ENCODE results near the gene MED14. TPM values are rescaled to one million over a fixed set of nuclear protein-coding genes. Genes with fewer than 3 reads are reported as not detected.
"Not testable (repeated sequence)": the region's sequence is repeated elsewhere in the genome, so short reads cannot be mapped to it uniquely, and the experiment has no call there.

MED14 gene
- total and polyA plus RNA-seq, 8 donors = 5.5 to 107 (median 49.4) TPM

- Histone ChIP-seq H3K4me1 (peaks cover 0 to 41% (median 22%) of the 10 kb centered on the region in 4 donors), H3K36me3 (no peaks in the 10 kb centered on the region), H3K9me3 (no peaks in the 10 kb centered on the region), H3K4me3 (peak overlapping the region; percentile 67 to 82 (median 72)), H3K27me3 (peaks cover 0 to 4% (median 0%) of the 10 kb centered on the region in 3 donors), H3K27ac (peak overlapping the region; percentile 95 to 98 (median 97))
- intact Hi-C loops (cut with DNase I; ENCODE audit: low total_unique reads) = no loop called here
- 0 to 4% (median 0%) methylated on average over 11 to 17 of the region's 17 CpGs for WGBS, 5 donors
- TF ChIP-seq EP300 (IDR thresholded peaks at IDR 0.05) (no peak), POLR2AphosphoS5 (IDR thresholded peaks at IDR 0.05) (no peak), POLR2A (IDR thresholded peaks at IDR 0.05) (no peak)
- TF ChIP-seq, protein P1, sequence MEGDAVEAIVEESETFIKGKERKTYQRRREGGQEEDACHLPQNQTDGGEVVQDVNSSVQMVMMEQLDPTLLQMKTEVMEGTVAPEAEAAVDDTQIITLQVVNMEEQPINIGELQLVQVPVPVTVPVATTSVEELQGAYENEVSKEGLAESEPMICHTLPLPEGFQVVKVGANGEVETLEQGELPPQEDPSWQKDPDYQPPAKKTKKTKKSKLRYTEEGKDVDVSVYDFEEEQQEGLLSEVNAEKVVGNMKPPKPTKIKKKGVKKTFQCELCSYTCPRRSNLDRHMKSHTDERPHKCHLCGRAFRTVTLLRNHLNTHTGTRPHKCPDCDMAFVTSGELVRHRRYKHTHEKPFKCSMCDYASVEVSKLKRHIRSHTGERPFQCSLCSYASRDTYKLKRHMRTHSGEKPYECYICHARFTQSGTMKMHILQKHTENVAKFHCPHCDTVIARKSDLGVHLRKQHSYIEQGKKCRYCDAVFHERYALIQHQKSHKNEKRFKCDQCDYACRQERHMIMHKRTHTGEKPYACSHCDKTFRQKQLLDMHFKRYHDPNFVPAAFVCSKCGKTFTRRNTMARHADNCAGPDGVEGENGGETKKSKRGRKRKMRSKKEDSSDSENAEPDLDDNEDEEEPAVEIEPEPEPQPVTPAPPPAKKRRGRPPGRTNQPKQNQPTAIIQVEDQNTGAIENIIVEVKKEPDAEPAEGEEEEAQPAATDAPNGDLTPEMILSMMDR (IDR thresholded peaks at IDR 0.05) = no peak
- no peak for DNase-seq
These were observed 796 bp upstream of the MED14 start for GRCh38 chrX:40736170-40736505.

DNA sequence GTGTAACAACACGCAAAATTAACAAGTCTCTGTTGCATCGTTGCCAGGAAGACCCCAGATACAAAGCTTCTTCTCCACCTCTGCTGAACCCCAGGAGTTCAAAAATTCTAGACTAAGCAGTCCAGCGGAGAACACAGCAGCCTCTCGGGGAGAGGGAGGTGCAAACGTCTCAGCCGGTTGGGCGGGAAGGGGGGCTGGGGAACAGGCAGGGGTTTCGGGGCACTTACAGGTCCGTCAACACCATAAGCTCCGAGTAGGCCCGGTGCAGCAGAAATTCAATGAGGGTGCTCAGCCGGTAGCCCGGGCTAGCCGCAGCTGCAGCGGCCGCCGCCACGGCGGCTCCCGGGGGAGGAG is 394 bp downstream of the MED14 start:
- no peak for DNase-seq
- peak overlapping the region; percentile 95 to 98 (median 97) for H3K27ac ChIP-seq
- WGBS, 5 donors = 0 to 1% (median 0%) methylated on average over 2 to 18 of the region's 20 CpGs

DNA sequence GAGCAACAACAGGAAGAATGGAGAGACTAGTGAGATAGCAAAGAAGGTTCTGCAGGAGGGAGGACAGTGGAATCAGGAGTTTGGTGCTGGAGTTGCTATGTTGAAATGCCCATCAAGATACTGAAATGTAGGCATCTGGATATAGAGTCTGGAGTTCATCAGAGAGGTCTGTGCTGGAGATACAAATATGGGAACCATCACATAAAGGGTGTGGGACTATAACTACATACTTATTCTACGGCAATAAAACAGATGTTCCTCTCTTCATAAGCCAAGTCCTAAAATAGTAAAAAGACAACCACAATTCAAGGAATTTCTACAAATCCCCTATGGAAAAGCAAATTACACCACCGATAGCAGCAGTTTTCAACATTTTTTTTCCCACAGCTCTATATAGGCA is 1.6 kb downstream of the MED14 start:
- peak overlapping the region in 2 of 4 donors; percentile 67 to 73 for H3K4me3 ChIP-seq
- intact Hi-C loops (cut with DNase I; ENCODE audit: low total_unique reads) = no loop called here
- H3K4me1 ChIP-seq = peaks cover 0 to 58% (median 28%) of the 10 kb centered on the region in 4 donors
- no peaks in the 10 kb centered on the region for H3K9me3 ChIP-seq
- WGBS, 5 donors = 15 to 52% (median 44%) methylated on average over 2 of the region's 2 CpGs
- H3K36me3 ChIP-seq = peaks cover 0 to 3% (median 0%) of the 10 kb centered on the region in 4 donors
- peaks cover 0 to 4% (median 0%) of the 10 kb centered on the region in 3 donors for H3K27me3 ChIP-seq
- no peak overlapping the region for H3K27ac ChIP-seq
- TF ChIP-seq POLR2AphosphoS5 (IDR thresholded peaks at IDR 0.05) = no peak
- TF ChIP-seq, protein P1 (IDR thresholded peaks at IDR 0.05) = no peak
- no peak for TF ChIP-seq EP300 (IDR thresholded peaks at IDR 0.05)
- no peak for TF ChIP-seq POLR2A (IDR thresholded peaks at IDR 0.05)
- DNase-seq = peak in 1 of 2 donors; percentile 15

More for the DNA sequence above, 394 bp downstream of the MED14 start:
- H3K9me3 ChIP-seq = no peaks in the 10 kb centered on the region
- H3K27me3 ChIP-seq = peaks cover 0 to 4% (median 0%) of the 10 kb centered on the region in 3 donors
- H3K4me3 ChIP-seq = peak overlapping the region; percentile 67 to 82 (median 72)
- no peak for TF ChIP-seq EP300 (IDR thresholded peaks at IDR 0.05)
- no peak for TF ChIP-seq POLR2A (IDR thresholded peaks at IDR 0.05)
- TF ChIP-seq POLR2AphosphoS5 (IDR thresholded peaks at IDR 0.05) = no peak
- TF ChIP-seq, protein P1 (IDR thresholded peaks at IDR 0.05) = no peak
- peaks cover 0 to 53% (median 25%) of the 10 kb centered on the region in 4 donors for H3K4me1 ChIP-seq
- intact Hi-C loops (cut with DNase I; ENCODE audit: low total_unique reads) = no loop called here
- no peaks in the 10 kb centered on the region for H3K36me3 ChIP-seq

- H3K4me3 ChIP-seq; H3K9me3 ChIP-seq; H3K27ac ChIP-seq; DNase-seq; H3K36me3 ChIP-seq; intact Hi-C loops (cut with DNase I; ENCODE audit: low total_unique reads); H3K27me3 ChIP-seq: not testable (repeated sequence)
- WGBS, 5 donors = 92 to 98% (median 95%) methylated on average over 5 of the region's 5 CpGs
- peaks cover 0 to 58% (median 28%) of the 10 kb centered on the region in 4 donors for H3K4me1 ChIP-seq
These were observed 2.8 kb downstream of the MED14 start for GRCh38 chrX:40732499-40732898.
